ENCODE measurements around the gene WNT9B.

DNA sequence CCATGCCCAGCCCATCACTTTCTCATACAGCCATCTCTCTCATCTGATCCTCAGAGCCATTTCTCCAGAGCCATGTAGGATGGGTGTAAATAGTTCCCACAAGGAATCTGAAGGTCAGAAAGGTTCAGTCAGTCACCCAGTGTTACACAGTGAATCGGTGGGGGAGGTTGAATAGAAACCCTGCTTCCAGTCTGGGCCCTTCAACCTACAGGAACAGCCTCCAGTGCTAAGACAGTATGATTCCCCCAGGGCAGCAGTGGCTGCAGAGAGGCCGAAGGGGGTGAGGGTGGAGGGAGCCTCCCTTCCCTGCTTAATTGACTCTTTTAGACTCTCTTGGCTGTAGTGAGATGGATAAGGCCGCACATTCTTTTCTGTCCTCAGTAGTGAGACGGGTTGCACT is 3.6 kb downstream of the WNT9B start:
- no peak for TF ChIP-seq EP300 (IDR thresholded peaks at IDR 0.05)
- TF ChIP-seq, protein P1, sequence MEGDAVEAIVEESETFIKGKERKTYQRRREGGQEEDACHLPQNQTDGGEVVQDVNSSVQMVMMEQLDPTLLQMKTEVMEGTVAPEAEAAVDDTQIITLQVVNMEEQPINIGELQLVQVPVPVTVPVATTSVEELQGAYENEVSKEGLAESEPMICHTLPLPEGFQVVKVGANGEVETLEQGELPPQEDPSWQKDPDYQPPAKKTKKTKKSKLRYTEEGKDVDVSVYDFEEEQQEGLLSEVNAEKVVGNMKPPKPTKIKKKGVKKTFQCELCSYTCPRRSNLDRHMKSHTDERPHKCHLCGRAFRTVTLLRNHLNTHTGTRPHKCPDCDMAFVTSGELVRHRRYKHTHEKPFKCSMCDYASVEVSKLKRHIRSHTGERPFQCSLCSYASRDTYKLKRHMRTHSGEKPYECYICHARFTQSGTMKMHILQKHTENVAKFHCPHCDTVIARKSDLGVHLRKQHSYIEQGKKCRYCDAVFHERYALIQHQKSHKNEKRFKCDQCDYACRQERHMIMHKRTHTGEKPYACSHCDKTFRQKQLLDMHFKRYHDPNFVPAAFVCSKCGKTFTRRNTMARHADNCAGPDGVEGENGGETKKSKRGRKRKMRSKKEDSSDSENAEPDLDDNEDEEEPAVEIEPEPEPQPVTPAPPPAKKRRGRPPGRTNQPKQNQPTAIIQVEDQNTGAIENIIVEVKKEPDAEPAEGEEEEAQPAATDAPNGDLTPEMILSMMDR (IDR thresholded peaks at IDR 0.05) = no peak
- no peak for TF ChIP-seq POLR2AphosphoS5 (IDR thresholded peaks at IDR 0.05)
- no peak for TF ChIP-seq POLR2A (IDR thresholded peaks at IDR 0.05)

Data from gastroesophageal sphincter (tissue), 3 donors.